SK-N-SH (cell line): ENCODE results near the gene CD14.

ENCODE experiments used
- CTCF ChIP-seq: fragments of 200-600 bp; sonication (generic); IDR thresholded peaks from 2 replicates; pipeline ENCODE4 v1.6.1; 2017; ENCODE audit warnings: antibody characterized with exemption, mild to moderate bottlenecking, moderate library complexity
- EP300 ChIP-seq, 2 experiments: IDR thresholded peaks; 2 replicates each; pipeline versions ENCODE4 v1.4.0 to v1.6.1; 2012; ENCODE audit warnings: borderline replicate concordance in 1 of 2, low read depth in 1 of 2, low read length in 1 of 2
- FOXM1 ChIP-seq: IDR thresholded peaks from 2 replicates; pipeline ENCODE4 v1.4.0; 2012; ENCODE audit warnings: low read depth, mild to moderate bottlenecking
- GABPA ChIP-seq: IDR thresholded peaks from 2 replicates; pipeline ENCODE4 v1.4.0; 2012; ENCODE audit warnings: low read depth, mild to moderate bottlenecking
- JUND ChIP-seq: IDR thresholded peaks from 2 replicates; pipeline ENCODE4 v1.4.0; 2012
- MAX ChIP-seq: IDR thresholded peaks from 2 replicates; pipeline ENCODE4 v1.4.0; 2012; ENCODE audit warnings: low read depth
- NRF1 ChIP-seq: IDR thresholded peaks from 2 replicates; pipeline ENCODE4 v1.6.1; 2012; ENCODE audit warnings: low read depth, mild to moderate bottlenecking, low read length
- RXRA ChIP-seq: IDR thresholded peaks from 2 replicates; pipeline ENCODE4 v1.4.0; 2012; ENCODE audit warnings: low read depth, mild to moderate bottlenecking, borderline replicate concordance
- USF2 ChIP-seq: fragments of 150-350 bp; IDR thresholded peaks from 2 replicates; pipeline ENCODE4 v1.6.1; 2017; ENCODE audit warnings: antibody characterized with exemption, low read length, low read depth, borderline replicate concordance
- YY1 ChIP-seq: IDR thresholded peaks from 2 replicates; pipeline ENCODE4 v1.4.0; 2012; ENCODE audit warnings: low read depth, mild to moderate bottlenecking

- no peak for TF ChIP-seq RXRA
- TF ChIP-seq MAX = no peak
- TF ChIP-seq CTCF = no peak
- no peak for TF ChIP-seq JUND
- TF ChIP-seq YY1 = no peak
- no peak for TF ChIP-seq USF2
- TF ChIP-seq GABPA = no peak
- TF ChIP-seq EP300 (IDR thresholded peaks at IDR 0.05; ENCODE audit: borderline replicate concordance in 1 of 2, low read depth in 1 of 2, low read length in 1 of 2) = no peak
- TF ChIP-seq NRF1 = no peak
- no peak for TF ChIP-seq FOXM1
Measured at GRCh38 chr5:140611020-140611521, 21.9 kb downstream of the CD14 start.
